ENCODE data around the gene DSCAM.

Gene DSCAM

GRCh38 chr21:40668555-40669275 is 178.2 kb downstream of the DSCAM start:
- in situ Hi-C loops (cut with MboI; ENCODE audit: low sequenced_read_pairs), result no loop called here

GRCh38 chr21:40667967-40668366 is 179.0 kb downstream of the DSCAM start:
- in situ Hi-C loops (cut with MboI; ENCODE audit: low sequenced_read_pairs), result no loop called here

- in situ Hi-C loops (cut with MboI; ENCODE audit: low sequenced_read_pairs), result no loop called here
These were observed 184.1 kb downstream of the DSCAM start for GRCh38 chr21:40662889-40663288.

DNA sequence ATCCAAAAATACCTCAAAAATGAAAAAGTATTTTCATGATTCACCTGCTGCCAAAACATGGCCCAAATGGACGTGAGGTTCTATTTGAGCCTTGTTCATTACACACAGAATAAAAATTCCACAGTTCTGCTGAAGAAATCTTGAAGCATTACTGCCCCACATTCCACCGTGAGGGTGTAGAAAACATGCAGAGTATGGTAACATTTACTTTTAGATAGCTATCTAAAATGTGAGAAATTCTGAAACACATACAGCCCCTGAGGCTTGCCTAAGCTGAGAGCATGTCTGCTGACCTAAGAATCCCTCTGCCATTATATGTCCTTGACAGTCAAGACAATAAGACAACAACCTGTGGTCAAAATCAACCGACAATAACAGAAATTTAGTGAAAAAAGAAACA is 186.5 kb downstream of the DSCAM start:
- in situ Hi-C loops (cut with MboI; ENCODE audit: low sequenced_read_pairs), result no loop called here

DNA sequence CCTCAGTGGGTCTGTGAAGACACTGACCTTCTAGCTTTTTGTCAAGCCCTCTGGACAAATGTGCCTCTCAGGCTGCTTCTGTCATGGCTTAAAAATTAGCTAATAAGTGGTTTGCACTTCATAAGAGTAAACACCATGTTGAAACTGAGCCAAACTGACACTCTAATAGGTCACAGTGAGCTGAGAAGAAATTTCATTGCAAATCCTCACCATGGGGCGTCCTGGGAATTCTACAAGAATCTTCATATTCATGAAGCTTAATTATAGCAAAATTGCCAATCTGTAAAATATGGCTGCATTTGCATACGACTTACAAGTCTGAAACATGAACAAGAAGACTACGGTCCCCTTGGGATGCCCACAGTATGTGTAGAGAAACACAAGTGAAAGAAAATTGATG is 188.6 kb downstream of the DSCAM start:
- in situ Hi-C loops (cut with MboI; ENCODE audit: low sequenced_read_pairs), result no loop called here

DNA sequence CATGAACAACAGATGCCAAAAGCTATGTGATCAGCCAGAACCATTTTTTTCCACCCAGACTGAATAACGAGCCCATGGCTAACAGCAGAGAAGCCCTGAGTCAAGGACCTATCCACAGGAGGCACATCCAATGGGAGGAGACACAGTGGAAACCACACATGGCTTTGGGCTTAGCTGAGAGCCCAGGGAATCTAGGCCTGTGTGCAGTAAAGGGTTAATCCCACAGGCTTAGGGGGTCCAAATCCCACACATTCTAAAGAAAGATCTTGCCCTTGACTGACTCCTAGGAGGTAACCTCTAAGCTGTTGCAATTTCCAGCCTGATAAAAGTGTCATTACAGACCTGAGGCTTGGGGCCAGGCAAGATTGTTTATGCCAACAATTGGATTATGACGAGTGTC is 194.5 kb downstream of the DSCAM start:
- in situ Hi-C loops (cut with MboI; ENCODE audit: low sequenced_read_pairs), result no loop called here

GRCh38 chr21:40647706-40648105 is 199.3 kb downstream of the DSCAM start:
- in situ Hi-C loops (cut with MboI; ENCODE audit: low sequenced_read_pairs), result no loop called here

- in situ Hi-C loops (cut with MboI; ENCODE audit: low sequenced_read_pairs), result no loop called here
These were observed 200.3 kb downstream of the DSCAM start for GRCh38 chr21:40646651-40647050.

GRCh38 chr21:40641042-40641441 is 205.9 kb downstream of the DSCAM start:
- in situ Hi-C loops (cut with MboI; ENCODE audit: low sequenced_read_pairs), result no loop called here

DNA sequence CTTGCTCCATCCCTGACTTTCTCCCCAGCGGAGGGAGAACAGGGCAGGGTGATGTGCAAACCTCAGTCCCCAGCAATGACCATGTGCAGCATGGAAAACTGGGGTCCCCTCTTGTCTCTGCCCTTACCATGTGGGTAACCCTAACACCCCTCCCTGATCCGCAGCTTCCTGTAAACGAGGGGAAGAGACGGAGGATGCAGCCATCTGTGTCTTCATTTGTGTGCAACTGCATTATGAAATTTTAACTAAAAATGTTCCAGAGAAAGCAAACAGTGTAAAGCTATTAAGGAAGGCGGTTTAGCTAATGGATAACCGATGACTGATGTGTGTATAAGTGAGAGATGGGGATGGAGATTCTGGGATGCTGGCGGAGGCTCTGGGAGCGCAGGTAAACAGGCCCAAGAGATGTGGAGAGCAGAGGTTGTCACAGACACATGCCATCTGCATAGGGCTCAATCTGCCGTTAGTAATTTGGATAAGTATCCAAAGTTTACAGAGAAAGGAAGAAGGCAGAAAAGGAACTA is 206.6 kb downstream of the DSCAM start:
- in situ Hi-C loops (cut with MboI; ENCODE audit: low sequenced_read_pairs), result no loop called here

DNA sequence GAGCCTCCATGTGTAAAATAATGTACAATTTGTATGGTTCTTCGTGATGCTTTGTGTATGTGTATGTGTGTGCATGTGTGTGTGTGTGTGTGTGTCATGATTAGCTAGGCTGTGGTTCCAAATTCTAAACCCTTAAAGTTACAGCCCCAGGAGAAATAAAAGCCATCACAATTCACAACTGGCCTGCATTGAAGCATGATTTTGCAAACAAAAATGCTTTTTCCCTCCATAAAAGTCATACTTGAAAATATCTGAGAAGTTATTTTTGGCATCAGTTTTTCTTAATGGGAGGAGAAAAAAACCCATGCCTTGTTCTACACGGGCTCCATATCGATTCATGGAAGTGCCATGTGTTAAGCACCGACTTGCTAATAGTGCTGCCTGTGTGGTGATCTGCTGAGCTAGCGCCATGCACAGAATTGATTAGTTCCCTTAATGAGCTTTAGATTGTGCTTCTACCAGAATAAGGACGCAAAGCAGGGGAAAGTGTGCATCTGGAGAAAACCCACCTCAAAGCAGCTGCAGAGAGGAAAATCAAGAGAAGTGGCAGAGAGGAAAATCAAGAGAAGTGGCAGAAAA is 207.3 kb downstream of the DSCAM start:
- in situ Hi-C loops (cut with MboI; ENCODE audit: low sequenced_read_pairs), result no loop called here

DNA sequence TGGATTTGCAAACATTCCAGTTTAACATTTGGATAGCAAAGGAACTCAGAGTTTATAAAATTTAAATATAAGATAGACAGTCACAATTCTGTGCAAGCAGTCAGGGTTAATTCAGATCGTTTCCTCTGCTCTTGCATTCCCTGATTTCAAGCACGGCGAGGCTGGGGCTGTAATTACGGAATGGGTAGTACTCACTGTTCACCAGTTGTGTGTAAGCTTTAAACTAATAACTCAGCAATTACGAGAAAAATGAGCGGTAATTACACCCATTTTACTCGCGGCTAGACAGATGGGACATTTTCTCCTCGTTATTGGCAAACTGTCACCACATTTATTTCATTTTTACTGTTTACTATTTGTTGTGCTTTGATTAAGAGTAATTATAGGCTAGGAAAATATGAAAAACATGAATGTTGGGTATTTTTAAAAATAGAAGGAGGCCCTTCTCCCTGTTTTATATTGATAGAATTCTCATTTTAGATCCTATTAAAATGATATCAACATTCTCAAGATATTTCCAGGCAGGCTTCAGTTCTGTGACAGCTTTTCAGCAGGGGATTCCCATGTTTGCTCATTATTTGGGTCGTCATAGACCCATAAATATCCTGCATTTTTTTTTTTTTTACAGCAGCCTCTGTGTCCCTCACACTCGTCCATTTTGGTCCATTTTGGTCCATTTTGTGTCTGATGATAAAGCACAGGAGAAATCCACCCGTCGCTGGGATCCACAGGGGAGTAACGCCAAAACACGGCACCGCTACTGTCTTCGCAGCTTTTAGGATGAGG is 208.3 kb downstream of the DSCAM start:
- in situ Hi-C loops (cut with MboI; ENCODE audit: low sequenced_read_pairs), result no loop called here

GRCh38 chr21:40636026-40636425 is 210.9 kb downstream of the DSCAM start:
- in situ Hi-C loops (cut with MboI; ENCODE audit: low sequenced_read_pairs), result no loop called here

DNA sequence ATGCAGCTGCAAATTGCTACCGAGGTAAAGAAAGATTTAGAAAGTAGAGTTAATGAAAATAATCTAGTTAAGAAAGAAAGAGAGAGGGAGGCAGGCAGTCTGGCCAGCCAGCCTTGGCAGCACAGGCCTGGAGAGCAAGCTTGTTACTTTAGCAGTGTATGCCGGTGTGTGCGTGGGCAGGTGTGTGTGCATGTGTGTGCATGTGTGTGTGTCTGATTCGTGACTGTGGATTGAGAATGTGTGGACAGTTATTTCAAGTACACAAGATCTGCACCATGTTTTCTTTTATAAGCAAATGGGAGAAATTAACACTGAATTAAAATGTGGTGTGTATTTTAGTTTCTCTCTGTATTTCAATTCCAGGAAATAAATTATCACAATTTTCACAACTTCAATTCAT is 211.6 kb downstream of the DSCAM start:
- in situ Hi-C loops (cut with MboI; ENCODE audit: low sequenced_read_pairs), result no loop called here

DNA sequence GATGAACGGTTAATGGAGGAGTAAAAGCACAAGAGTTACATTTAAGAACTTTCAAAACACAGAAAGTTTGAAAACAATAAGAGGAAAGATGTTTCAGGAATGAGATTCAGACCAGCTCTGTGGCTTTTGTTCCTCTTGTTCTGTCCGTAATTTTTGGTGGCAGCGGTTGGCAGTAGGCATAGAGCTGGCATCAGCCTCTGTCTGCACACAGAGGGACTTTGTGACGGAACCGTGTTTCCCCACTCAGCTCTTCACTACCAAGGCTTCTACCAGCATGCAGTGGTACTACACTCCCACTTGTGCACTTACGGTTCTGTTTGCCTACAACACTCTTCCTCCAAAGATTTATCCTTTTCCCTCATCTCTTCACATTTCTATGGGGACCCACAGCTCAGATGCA is 212.8 kb downstream of the DSCAM start:
- in situ Hi-C loops (cut with MboI; ENCODE audit: low sequenced_read_pairs), result no loop called here

DNA sequence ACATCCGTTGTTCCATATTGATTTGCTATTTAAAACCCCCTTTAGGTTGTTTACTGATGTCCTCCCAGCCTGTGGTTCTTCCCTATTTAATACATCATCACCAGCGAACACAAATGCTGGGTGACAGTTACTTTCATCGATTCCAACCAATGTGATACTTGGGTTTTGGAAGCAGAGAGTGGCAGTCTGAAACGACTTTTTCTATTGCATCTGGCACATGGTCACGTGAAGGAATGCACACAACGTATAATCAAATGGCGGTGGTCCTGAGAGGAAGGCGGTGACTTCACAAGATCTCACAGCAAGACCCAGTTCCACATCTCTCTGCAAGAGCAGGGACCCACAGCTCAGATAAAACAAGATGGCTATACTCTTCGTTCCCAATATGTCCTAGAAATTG is 213.9 kb downstream of the DSCAM start:
- in situ Hi-C loops (cut with MboI; ENCODE audit: low sequenced_read_pairs), result no loop called here

GRCh38 chr21:40631211-40631610 is 215.7 kb downstream of the DSCAM start:
- in situ Hi-C loops (cut with MboI; ENCODE audit: low sequenced_read_pairs), result no loop called here

DNA sequence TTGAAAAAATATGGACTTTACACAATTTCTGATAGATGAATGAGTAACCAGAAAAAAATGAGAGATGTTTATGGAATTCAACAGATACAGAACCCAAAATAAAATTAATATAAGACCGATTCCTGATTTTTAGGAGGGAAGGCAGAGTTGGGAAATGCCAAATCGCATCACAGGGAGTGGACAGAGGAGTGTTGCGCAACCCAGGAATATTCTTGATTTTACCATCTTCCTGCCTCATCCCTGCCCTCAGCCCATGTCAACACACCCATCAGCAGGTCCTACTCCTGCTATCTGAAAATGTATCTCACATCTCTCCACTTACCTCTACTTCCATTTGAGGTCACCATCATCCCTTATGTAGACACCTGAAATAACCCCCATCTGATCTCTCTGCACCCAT is 221.0 kb downstream of the DSCAM start:
- in situ Hi-C loops (cut with MboI; ENCODE audit: low sequenced_read_pairs), result no loop called here

GRCh38 chr21:40623528-40623927 is 223.4 kb downstream of the DSCAM start:
- in situ Hi-C loops (cut with MboI; ENCODE audit: low sequenced_read_pairs), result no loop called here

GRCh38 chr21:40622531-40622930 is 224.4 kb downstream of the DSCAM start:
- in situ Hi-C loops (cut with MboI; ENCODE audit: low sequenced_read_pairs), result no loop called here

GRCh38 chr21:40620386-40621145 is 226.4 kb downstream of the DSCAM start:
- in situ Hi-C loops (cut with MboI; ENCODE audit: low sequenced_read_pairs), result no loop called here

Measured in hTERT RPE-1 (cell line).